GM18499 (cell line): ENCODE results near the gene COX8A.

Source experiments
- ATAC-seq: cut with Tn5 transposase; IDR thresholded peaks from one replicate; pipeline ENCODE4 v1.9.1; 2021; ENCODE audit warnings: moderate number of reproducible peaks; ENCODE audit not compliant: insufficient read depth, unreplicated experiment

The COX8A gene

GRCh38 chr11:64017945-64018224, 43.5 kb downstream of the COX8A start:
- ATAC-seq = no peak

DNA sequence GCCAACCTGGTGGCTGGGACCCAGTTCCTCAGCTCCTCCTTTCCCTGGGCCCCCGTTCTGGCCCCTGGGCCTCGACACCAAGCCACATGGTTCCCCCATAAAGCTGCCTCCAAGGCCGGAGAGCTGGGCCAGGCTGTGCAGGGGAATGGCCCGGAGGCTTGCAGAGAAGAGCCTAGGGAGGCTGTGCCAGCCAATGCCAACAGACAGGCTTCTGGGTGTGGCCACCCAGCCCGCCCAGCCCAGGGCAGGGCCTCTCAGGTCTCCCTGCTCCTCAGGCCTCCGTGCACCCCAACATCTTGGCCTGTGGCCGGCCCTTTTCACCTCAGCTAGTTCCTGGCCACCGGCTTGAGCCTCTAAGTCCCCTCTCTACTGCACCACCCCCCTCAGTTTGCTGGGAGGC, 43.9 kb downstream of the COX8A start:
- no peak for ATAC-seq

GRCh38 chr11:64019106-64020037, 45.0 kb downstream of the COX8A start:
- ATAC-seq = no peak

GRCh38 chr11:64020976-64021756, 46.7 kb downstream of the COX8A start:
- ATAC-seq = no peak

DNA sequence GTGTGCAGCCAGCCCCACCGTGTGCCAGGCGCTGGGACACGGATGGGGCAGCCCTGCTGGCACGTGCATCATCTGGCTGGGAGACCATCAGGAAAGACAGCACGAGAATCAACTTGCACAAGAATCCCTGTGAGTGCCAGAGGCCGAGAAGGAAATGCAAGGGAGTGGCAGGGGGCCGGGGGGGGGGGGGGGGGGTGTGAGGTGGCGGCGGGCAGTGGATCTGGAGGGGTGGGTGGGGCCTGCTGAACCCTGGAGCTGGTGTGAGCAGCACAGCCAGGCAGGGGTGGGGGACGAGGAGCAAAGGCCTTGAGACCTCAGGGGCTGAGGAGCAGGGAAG, 47.3 kb downstream of the COX8A start:
- no peak for ATAC-seq

GRCh38 chr11:64022125-64022784, 47.8 kb downstream of the COX8A start:
- no peak for ATAC-seq

DNA sequence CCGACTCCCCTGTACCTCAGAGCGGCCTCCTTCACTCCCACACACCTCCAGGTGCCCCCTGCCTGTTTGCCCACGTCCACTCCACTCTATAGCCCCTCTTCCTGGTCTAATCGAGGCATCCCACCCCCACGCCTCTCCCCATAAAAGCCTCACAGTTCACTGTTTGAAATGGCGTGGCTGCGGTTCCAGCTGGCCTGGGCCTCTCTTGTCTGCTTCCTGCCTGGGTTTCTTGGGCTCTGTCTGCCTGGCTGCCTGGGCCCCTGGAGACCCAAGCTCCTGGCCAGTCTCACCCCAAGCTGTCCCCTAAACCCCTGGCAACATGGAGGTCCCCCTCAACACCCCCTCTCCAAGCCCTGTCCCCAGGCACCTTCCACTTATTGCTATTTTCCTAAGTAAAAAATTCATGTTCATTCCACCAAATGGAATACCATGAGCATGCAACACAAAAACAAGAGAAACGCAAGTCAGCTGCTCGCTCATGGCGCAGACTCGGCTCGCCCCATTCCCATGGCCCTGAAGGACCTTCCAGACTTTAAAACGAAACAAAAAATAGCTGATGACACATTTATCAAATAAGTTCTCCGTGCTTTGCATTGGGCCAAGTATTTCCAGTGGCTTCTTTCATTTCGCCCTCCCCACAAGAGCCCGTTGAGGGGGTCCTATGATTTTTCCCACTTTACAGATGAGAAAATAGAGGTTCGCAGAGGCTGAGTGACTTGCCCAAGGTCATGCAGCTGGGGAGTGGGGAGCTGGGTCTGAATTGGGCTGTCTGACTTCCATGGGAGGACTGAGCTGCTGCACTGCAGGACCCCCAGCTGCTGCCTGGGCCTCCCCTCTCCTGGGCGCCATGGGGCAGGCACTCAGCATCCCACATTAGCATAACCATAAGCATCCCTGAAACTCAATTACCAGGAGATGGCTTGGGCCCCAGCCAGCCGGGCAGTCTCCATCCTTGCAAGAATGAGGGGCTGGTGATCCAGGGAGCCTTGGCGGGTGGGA, 49.6 kb downstream of the COX8A start:
- no peak for ATAC-seq

DNA sequence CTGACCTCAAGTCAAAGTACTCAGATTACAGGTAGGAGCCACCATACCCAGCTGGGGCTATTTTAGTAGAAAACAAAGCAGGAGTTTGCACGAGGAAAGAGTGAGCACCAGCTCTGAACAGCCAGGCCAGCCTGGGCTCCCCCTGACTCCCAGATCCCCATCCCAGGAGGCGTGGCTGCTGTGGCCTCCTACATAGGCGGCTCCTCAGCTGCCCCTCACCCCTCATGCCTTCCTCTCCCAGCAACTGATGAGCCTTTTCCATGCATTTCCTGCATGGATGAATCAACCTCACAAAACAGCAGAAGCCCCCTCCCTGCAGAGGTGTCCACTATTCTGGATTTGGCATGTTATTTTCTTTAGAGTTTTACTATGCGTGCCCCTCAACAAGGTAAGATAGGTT, 50.8 kb downstream of the COX8A start:
- no peak for ATAC-seq
